Measurements from ENCODE around the gene CNOT11. TPM values are rescaled to one million over a fixed set of nuclear protein-coding genes. Genes with fewer than 3 reads are reported as not detected.
"Not testable (repeated sequence)": the region's sequence is repeated elsewhere in the genome, so short reads cannot be mapped to it uniquely, and the experiment has no call there.

The CNOT11 gene
- total and polyA plus RNA-seq, 2 of the 8 experiments (the other 6 are each of a cell fraction or from before 2014, with no cell fraction given) = 41.5 to 54.6 TPM

- H3K4me1 ChIP-seq (replicated peaks in 1 of 4; ENCODE audit: control insufficient read depth in 3 of 4, insufficient read depth in 4 of 4, low read length in 3 of 4); H3K4me2 ChIP-seq (ENCODE audit: insufficient read depth in 1 of 2, low read depth in 2 of 2, low read length in 2 of 2); H3K36me3 ChIP-seq (ENCODE audit: control insufficient read depth in 2 of 4, insufficient read depth in 4 of 4, low read length in 3 of 4); FAIRE-seq; DNase-seq (ENCODE audit: low read depth in 1 of 2, low spot score in 2 of 2); H3K56ac ChIP-seq (replicated peaks; ENCODE audit: insufficient read length, low read depth, low read length); H4K8ac ChIP-seq (ENCODE audit: extremely low read depth, insufficient read depth, low read length); H3K18ac ChIP-seq (ENCODE audit: extremely low read depth, low read length); H2AK5ac ChIP-seq (ENCODE audit: low read depth, low read length); H3K79me1 ChIP-seq (ENCODE audit: low read depth, low read length); H3K9me3 ChIP-seq (ENCODE audit: insufficient read depth in 2 of 2, low read depth in 1 of 2, low read length in 1 of 2); H2BK12ac ChIP-seq (ENCODE audit: low read depth, low read length); H2BK120ac ChIP-seq (replicated peaks; ENCODE audit: low read depth, low read length); H4K5ac ChIP-seq (ENCODE audit: insufficient read length, low read depth, low read length); H2BK5ac ChIP-seq (ENCODE audit: low read depth, low read length); H3K14ac ChIP-seq (ENCODE audit: insufficient read length); POLR2A ChIA-PET (ENCODE audit: partially characterized antibody); H3K27me3 ChIP-seq (replicated peaks in 1 of 4; ENCODE audit: control insufficient read depth in 3 of 4, extremely low read depth in 1 of 4, insufficient read depth in 3 of 4, low read length in 3 of 4); H4K91ac ChIP-seq (replicated peaks; ENCODE audit: insufficient read length, low read length); H3K4ac ChIP-seq (replicated peaks; ENCODE audit: insufficient read length, low read depth, low read length); H3K23ac ChIP-seq (ENCODE audit: insufficient read length); H3K23me2 ChIP-seq (ENCODE audit: low read depth, low read length); H3K9ac ChIP-seq (replicated peaks in 1 of 4; ENCODE audit: extremely low read depth in 1 of 4, low read depth in 3 of 4, low read length in 3 of 4); H3K79me2 ChIP-seq (ENCODE audit: control insufficient read depth in 1 of 2, insufficient read depth in 2 of 2, low read length in 2 of 2); H2BK15ac ChIP-seq (ENCODE audit: low read length); H3K27ac ChIP-seq (ENCODE audit: low read depth, low read length); H2BK20ac ChIP-seq (ENCODE audit: low read length); H2AFZ ChIP-seq (ENCODE audit: low read length); CTCF ChIA-PET (ENCODE audit: partially characterized antibody); H3K4me3 ChIP-seq (ENCODE audit: extremely low read depth in 1 of 4, insufficient read depth in 2 of 4, low read depth in 3 of 4, low read length in 4 of 4); H4K20me1 ChIP-seq (replicated peaks in 1 of 2; ENCODE audit: control insufficient read depth in 1 of 2, insufficient read depth in 2 of 2, low read length in 2 of 2): not testable (repeated sequence)
- WGBS, 2 experiments (ENCODE audit: extremely low coverage in 1 of 2, insufficient coverage in 1 of 2, insufficient read length in 1 of 2, insufficient replicate concordance in 2 of 2, low coverage in 1 of 2, low lambda C conversion rate in 2 of 2, missing lambda C conversion rate in 1 of 2) = 89% methylated on average over 6 of the region's 6 CpGs; no CpG with 5 or more reads in 1 of the 2 experiments
Observed at GRCh38 chr2:101316568-101316967, 63.9 kb downstream of the CNOT11 start.

Small RNA genes lying within 50 kb of the gene (microRNA-seq; reads per million reads assigned to microRNA genes)
- gene MIR5696 (ENCODE audit: borderline microRNAs expressed in 2 of 2, borderline number of aligned reads in 2 of 2, borderline replicate concordance in 1 of 2) = 0 to 0.20 reads per million in 2 experiments

Small RNA genes lying within 50 kb of the gene (small RNA-seq; reads per million reads assigned to genes)
- gene MIR5696 (ENCODE audit: insufficient read depth) (3.6 reads per million, percentile 47 among the genes with 10 or more reads in this experiment), gene SNORD89 (ENCODE audit: insufficient read depth) (35.0 reads per million, percentile 95 among the genes with 10 or more reads in this experiment)

Other genes with a start within 250 kb of the CNOT11 start
- 21.8 and 24.0 TPM in 2 replicates for gene TBC1D8, start 101.5 kb upstream of the CNOT11 start, total RNA-seq (2021; fragmentation: NEBNext Ultra II Directional; extraction: Animal tissue kit (Norgen Biotek cat#: 25700))
- gene TBC1D8, start 101.5 kb upstream of the CNOT11 start, polyA plus RNA-seq (2011; rRNA removed) = 20.8 and 27.2 TPM in 2 replicates
- 21.9 and 28.2 TPM in 2 replicates for gene RNF149, start 55.8 kb downstream of the CNOT11 start, total RNA-seq (2021; fragmentation: NEBNext Ultra II Directional; extraction: Animal tissue kit (Norgen Biotek cat#: 25700))
- 13.2 and 16.6 TPM in 2 replicates for gene RNF149, start 55.8 kb downstream of the CNOT11 start, polyA plus RNA-seq (2011; rRNA removed)
- 2.0 and 2.2 TPM in 2 replicates for gene CREG2, start 134.6 kb downstream of the CNOT11 start, total RNA-seq (2021; fragmentation: NEBNext Ultra II Directional; extraction: Animal tissue kit (Norgen Biotek cat#: 25700))
- 1.7 and 2.0 TPM in 2 replicates for gene CREG2, start 134.6 kb downstream of the CNOT11 start, polyA plus RNA-seq (2011; rRNA removed)
- gene RFX8, start 222.2 kb downstream of the CNOT11 start, total RNA-seq (2021; fragmentation: NEBNext Ultra II Directional; extraction: Animal tissue kit (Norgen Biotek cat#: 25700)) = 0.60 and 1.3 TPM in 2 replicates
- 0.57 and 0.97 TPM in 2 replicates for gene RFX8, start 222.2 kb downstream of the CNOT11 start, polyA plus RNA-seq (2011; rRNA removed)